ENCODE data around the gene ITGBL1. TPM values are rescaled to one million over a fixed set of nuclear protein-coding genes. Genes with fewer than 3 reads are reported as not detected.

The ITGBL1 gene
- total and polyA plus RNA-seq, 2 donors (not counting 1 experiment from before 2014, with no cell fraction given), result not detected

GRCh38 chr13:101634142-101634541, 181.7 kb downstream of the ITGBL1 start:
- TF ChIP-seq EZH2 (IDR thresholded peaks at IDR 0.05; ENCODE audit: borderline replicate concordance, insufficient read depth, low read depth, low read length, poor library complexity, severe bottlenecking) (no peak), CTCF (IDR thresholded peaks at IDR 0.05) (no peak)
- no peak overlapping the region for H3K27ac Mint-ChIP-seq
- H3K9ac ChIP-seq (ENCODE audit: low read length), result no peak overlapping the region
- H3K9me3 Mint-ChIP-seq (ENCODE audit: insufficient read depth), result no peaks in the 10 kb centered on the region
- H3K36me3 ChIP-seq (replicated peaks in 1 of 2; ENCODE audit: control extremely low read depth in 1 of 2, control insufficient read depth in 1 of 2, extremely low read depth in 1 of 2, insufficient read depth in 2 of 2, low read length in 1 of 2), result no peaks in the 10 kb centered on the region
- no peaks in the 10 kb centered on the region for H3K9me3 ChIP-seq (ENCODE audit: control extremely low read depth in 1 of 3, control insufficient read depth in 2 of 3, insufficient read depth in 1 of 3, low read length in 2 of 3)
- H3K4me2 ChIP-seq (replicated peaks; ENCODE audit: low read depth, low read length, poor library complexity, severe bottlenecking), result no peak overlapping the region
- H3K27me3 ChIP-seq (replicated peaks in 1 of 4; ENCODE audit: control extremely low read depth in 1 of 4, control insufficient read depth in 3 of 4, insufficient read depth in 4 of 4, low read length in 3 of 4), result no peaks in the 10 kb centered on the region
- no peak overlapping the region for H3K4me3 ChIP-seq (ENCODE audit: control extremely low read depth in 1 of 5, extremely low read depth in 1 of 5, insufficient read depth in 1 of 5, low read depth in 2 of 5, low read length in 4 of 5)
- no peak overlapping the region for H3K27ac ChIP-seq (ENCODE audit: low read length in 2 of 2)
- H2AFZ ChIP-seq (ENCODE audit: insufficient read depth, low read depth, low read length, poor library complexity, severe bottlenecking), result no peak overlapping the region
- no peaks in the 10 kb centered on the region for H3K4me1 ChIP-seq (ENCODE audit: control insufficient read depth in 2 of 2, insufficient read depth in 2 of 2, low read length in 2 of 2)
- intact Hi-C loops (cut with micrococcal nuclease), result no loop called here
- no peak for ATAC-seq (ENCODE audit: low read depth)
- no peaks in the 10 kb centered on the region for H4K20me1 ChIP-seq (ENCODE audit: control insufficient read depth, insufficient read depth, low read length, poor library complexity, severe bottlenecking)
- H3K4me3 Mint-ChIP-seq, result no peak overlapping the region
- DNase-seq, result no peak
- no peaks in the 10 kb centered on the region for H3K4me1 Mint-ChIP-seq
- ChIA-PET POLR2A (no interaction called here), CTCF (no interaction called here)
- no peaks in the 10 kb centered on the region for H3K79me2 ChIP-seq (ENCODE audit: control insufficient read depth, insufficient read depth, low read length)
- no CpG with 5 or more reads among the region's 2 CpGs for WGBS (ENCODE audit: insufficient coverage)
- H3K27me3 Mint-ChIP-seq, result peaks cover 4% of the 10 kb centered on the region

- H3K27me3 ChIP-seq (replicated peaks in 1 of 4; ENCODE audit: control extremely low read depth in 1 of 4, control insufficient read depth in 3 of 4, insufficient read depth in 4 of 4, low read length in 3 of 4), result no peaks in the 10 kb centered on the region
- DNase-seq, result no peak
- H4K20me1 ChIP-seq (ENCODE audit: control insufficient read depth, insufficient read depth, low read length, poor library complexity, severe bottlenecking), result no peaks in the 10 kb centered on the region
- WGBS (ENCODE audit: insufficient coverage), result no CpG with 5 or more reads among the region's 1 CpG
- H2AFZ ChIP-seq (ENCODE audit: insufficient read depth, low read depth, low read length, poor library complexity, severe bottlenecking), result no peak overlapping the region
- no peak overlapping the region for H3K4me3 ChIP-seq (ENCODE audit: control extremely low read depth in 1 of 5, extremely low read depth in 1 of 5, insufficient read depth in 1 of 5, low read depth in 2 of 5, low read length in 4 of 5)
- Mint-ChIP-seq H3K4me3 (no peak overlapping the region), H3K9me3 (ENCODE audit: insufficient read depth) (no peaks in the 10 kb centered on the region), H3K27ac (no peak overlapping the region), H3K27me3 (no peaks in the 10 kb centered on the region), H3K4me1 (no peaks in the 10 kb centered on the region)
- TF ChIP-seq CTCF (IDR thresholded peaks at IDR 0.05) (no peak), EZH2 (IDR thresholded peaks at IDR 0.05; ENCODE audit: borderline replicate concordance, insufficient read depth, low read depth, low read length, poor library complexity, severe bottlenecking) (no peak)
- no peak overlapping the region for H3K9ac ChIP-seq (ENCODE audit: low read length)
- ATAC-seq (ENCODE audit: low read depth), result no peak
- H3K27ac ChIP-seq (ENCODE audit: low read length in 2 of 2), result no peak overlapping the region
- ChIA-PET POLR2A (no interaction called here), CTCF (no interaction called here)
- no peak overlapping the region for H3K4me2 ChIP-seq (replicated peaks; ENCODE audit: low read depth, low read length, poor library complexity, severe bottlenecking)
- intact Hi-C loops (cut with micrococcal nuclease), result no loop called here
- H3K9me3 ChIP-seq (ENCODE audit: control extremely low read depth in 1 of 3, control insufficient read depth in 2 of 3, insufficient read depth in 1 of 3, low read length in 2 of 3), result no peaks in the 10 kb centered on the region
- H3K79me2 ChIP-seq (ENCODE audit: control insufficient read depth, insufficient read depth, low read length), result no peaks in the 10 kb centered on the region
- no peaks in the 10 kb centered on the region for H3K4me1 ChIP-seq (ENCODE audit: control insufficient read depth in 2 of 2, insufficient read depth in 2 of 2, low read length in 2 of 2)
- H3K36me3 ChIP-seq (replicated peaks in 1 of 2; ENCODE audit: control extremely low read depth in 1 of 2, control insufficient read depth in 1 of 2, extremely low read depth in 1 of 2, insufficient read depth in 2 of 2, low read length in 1 of 2), result no peaks in the 10 kb centered on the region
These were observed 187.2 kb downstream of the ITGBL1 start for GRCh38 chr13:101639711-101640110.

Measured in B cell (primary cell).